Stimulated activated naive CD4-positive, alpha-beta T cell (primary cell): ENCODE results near the gene MRPL36.
"Not testable (repeated sequence)": the region's sequence is repeated elsewhere in the genome, so short reads cannot be mapped to it uniquely, and the experiment has no call there.

ENCODE experiments used
- DNase-seq, 6 experiments: peaks; one replicate each; lab custom pipeline; 2025; lab: John Stamatoyannopoulos, UW

MRPL36 gene

GRCh38 chr5:1815071-1815786 lies 15.6 kb upstream of the MRPL36 start:
- no peak for DNase-seq

DNA sequence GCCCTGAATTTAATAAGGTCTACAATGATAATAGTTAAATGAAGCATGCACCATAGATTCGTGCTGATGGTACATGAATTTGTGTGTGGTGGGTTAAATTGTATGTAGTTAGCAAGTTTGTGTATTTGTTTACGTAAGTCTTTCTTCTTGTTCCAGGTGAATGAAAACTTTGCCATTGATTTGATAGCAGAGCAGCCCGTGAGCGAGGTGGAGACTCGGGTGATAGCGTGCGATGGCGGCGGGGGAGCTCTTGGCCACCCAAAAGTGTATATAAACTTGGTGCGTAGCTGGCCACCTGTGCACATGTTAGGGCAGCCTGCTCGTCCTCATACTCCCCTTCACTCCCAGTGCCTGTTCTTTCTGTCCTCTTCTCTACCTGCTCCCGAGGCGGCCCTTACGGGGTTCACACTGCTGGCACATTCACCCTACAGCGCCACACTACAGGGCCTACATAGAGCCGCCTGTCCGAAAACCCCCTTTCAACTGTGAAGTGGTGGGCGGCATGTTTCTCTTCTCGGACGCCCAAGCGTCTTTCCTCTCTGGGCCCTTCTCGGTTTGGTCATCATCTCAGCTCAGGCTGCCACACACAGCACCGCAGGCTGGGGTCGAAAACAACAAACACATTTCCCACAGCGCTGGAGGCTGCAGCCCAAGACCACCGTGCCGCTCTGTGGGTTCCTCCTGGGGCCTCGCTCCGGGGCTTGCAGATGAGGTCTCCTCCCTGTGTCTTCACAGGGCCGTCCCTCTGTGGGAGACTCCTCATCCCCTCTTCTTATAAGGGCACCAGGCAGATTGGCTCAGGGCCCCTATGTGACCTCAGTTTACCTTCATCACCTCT lies 14.8 kb upstream of the MRPL36 start:
- DNase-seq = no peak

DNA sequence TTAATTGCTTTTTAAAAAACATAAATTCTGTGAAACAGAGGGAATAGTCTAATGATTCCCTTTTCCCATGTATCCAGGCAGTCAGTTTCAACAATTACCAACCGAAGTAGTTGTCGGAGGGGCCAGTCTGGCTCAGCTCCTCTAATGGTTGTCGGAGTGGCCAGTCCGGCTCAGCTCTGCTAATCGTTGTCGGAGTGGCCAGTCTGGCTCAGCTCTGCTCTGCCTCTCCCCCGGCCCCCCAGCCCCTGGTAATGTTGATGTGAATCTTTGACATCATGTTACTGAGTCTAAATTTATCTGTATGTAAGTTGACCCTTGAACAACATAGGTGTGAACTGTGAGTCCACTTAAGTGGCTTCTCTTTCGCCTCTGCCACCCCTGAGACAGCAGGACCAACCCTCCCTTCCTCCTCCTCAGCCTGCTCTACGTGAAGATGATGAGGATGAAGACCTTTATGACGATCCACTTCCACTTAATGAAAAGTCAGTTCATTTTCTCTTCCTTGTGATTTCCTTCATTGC lies 11.0 kb upstream of the MRPL36 start:
- DNase-seq = no peak

- DNase-seq = no peak
Measured at GRCh38 chr5:1809416-1810035, 9.9 kb upstream of the MRPL36 start.

DNA sequence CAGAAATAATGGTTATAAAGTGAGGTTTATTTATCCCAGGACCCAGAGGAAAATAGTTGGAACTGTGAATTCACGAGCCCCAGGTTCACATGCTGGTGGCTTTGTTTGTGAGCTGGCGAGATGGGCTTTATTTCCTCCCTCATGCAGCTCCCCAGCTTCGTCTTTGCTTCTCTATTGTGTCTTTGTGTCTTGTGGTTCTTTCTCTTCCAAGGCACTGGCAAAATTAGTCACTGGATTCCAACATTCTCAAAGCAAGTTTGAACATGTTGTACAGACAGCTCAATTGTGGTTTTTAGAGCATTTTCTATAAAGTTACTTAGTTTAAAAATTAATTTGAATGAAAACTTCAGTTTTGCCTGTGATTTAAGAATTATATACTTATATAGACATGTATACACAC lies 8.8 kb upstream of the MRPL36 start:
- no peak for DNase-seq

- no peak for DNase-seq
Measured at GRCh38 chr5:1807451-1808185, 8.0 kb upstream of the MRPL36 start.

DNA sequence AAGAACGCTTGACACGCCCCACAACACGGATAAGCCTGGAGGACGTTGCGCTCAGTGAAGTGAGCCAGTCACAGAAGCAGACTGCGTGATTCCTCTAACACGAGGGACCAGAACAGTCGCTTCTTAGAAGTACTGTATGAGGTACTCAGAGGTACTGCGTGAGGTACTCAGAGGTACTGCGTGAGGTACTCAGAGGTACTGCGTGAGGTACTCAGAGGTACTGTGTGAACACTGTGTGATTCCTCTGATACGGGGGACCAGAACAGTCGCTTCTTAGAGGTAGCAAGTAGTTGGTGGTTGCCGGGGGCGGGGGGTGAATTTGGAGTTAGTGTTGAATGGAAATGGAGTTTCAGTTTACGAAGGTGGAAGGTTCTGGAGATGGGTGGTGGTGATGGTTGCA lies 7.3 kb upstream of the MRPL36 start:
- DNase-seq = no peak

GRCh38 chr5:1806199-1806598 lies 6.6 kb upstream of the MRPL36 start:
- no peak for DNase-seq

GRCh38 chr5:1805736-1806135 lies 6.1 kb upstream of the MRPL36 start:
- DNase-seq = no peak

DNA sequence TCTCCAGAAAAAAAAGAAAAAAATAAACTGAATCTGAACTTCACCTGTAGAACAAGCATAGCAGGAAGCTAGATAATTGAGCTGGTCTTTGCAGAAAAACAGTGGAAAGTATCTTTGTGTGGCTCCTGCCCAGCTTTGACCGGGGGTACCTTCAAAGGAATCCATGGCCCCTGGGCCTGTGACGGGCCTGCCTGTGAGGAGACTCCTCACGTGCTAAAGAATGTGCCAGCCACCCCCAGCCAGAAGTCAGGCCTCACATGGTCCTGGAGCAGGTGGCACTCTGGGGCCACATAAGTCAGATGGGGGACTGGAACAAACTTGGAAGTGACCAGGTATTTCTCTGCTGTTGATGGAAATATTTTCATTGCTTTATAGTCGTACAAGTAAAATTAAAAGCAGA lies 5.7 kb upstream of the MRPL36 start:
- DNase-seq = no peak

DNA sequence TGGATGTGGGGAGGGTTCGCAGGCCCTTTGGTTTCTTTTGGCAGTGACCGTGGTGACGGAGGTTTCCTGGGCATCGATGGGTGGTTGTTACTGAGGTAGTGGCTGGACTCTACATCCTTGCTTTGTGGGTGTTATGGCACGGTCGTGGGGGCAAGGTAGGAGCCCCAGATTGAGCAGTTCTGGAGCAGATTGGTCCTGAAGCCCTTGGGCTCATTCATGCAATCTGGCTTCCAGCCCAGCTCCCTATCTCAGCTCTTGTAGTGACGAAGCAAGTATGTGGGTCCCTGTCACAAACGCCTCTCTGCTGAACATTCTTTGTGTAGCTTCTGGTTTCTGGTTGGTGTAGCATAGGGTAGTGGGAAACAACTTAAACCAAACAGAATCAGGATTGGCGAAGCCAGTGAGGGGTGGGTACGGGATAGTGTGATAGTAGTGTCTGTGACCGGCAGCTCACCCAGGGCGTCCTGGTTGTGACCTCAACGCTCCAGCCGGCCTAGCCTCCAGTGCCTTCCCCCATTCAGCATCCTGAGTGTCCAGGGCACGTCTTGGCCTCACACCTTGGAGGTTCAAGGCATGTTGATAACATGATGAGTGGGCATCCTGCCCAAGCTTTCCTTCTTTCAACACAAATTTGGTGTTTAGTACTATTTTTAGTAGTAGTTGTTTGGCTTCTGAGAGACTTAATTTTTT lies 4.5 kb upstream of the MRPL36 start:
- no peak for DNase-seq

DNA sequence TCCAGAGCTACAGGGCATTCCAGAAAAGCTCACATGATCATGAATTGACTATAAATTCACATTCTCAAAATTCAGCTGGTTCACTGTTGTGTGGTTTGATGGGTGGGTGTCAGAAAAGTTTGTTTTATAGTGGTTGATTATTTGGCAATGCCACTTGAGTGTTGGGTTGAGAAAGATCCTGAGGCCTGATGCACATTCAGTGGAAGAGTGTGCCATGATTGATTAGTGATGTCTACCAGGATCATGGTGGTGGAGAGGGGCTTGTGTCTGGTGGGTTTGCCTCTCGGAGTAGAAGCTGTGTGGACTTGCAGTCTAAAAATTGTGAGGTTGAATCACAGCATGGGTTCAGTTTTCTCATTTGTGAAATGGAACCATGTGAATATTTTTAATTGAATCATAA lies 3.6 kb upstream of the MRPL36 start:
- no peak for DNase-seq

DNA sequence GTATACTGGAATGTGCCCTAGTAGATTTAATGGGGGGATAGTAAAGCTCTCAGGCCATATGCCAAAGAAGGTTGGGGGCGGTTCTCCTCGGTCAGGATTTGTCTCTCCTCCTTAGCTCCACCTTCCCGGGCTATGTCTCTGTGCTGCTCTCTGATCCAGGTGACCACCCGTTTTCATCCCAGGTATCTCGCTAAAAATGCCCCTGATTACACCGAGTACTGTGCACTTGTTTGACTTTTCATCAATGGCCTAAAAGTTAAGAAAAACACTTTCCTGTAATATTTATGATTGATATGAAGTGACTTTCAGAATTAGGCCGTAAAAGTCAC lies 2.3 kb upstream of the MRPL36 start:
- DNase-seq = no peak

DNA sequence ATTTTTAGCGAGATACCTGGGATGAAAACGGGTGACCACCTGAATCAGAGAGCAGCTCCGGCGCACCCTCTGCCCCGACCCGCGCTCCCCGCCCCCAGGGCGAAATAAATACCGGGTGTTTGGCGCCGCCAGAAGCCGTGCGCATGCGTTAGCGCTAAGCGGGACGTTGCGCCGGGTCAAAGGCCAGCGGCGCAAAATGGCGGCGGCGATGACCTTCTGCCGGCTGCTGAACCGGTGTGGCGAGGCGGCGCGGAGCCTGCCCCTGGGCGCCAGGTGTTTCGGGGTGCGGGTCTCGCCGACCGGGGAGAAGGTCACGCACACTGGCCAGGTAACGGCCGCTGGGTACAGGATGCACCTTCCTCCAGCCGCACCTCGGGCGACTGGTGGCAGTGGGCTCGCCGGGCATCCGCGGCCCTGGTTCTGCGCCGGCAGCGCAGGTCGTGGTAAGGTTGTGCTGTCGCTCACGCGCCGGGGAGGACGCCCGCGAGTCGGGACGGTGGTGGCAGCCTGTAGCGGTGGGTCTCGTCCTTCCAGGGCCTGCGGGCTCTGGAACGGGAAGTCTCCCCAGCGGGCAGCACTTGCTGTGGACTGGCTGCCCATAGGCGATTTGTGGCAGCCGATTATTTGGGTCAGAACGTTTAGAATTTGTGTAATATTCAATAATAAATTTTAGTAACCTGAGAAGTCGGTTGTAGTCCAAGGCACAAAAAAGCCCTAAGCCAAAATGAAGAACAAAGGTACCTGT lies 1.8 kb upstream of the MRPL36 start, which contains the start of gene NDUFS6:
Gene NDUFS6, plus strand, starts transcription at position 186 of the 745 bp plus-strand sequence. Its CDS starts 11 bp downstream, at position 197.
- peak; percentile 56 to 83 (median 73) for DNase-seq

GRCh38 chr5:1800472-1801221 lies 1.0 kb upstream of the MRPL36 start:
- peak; percentile 30 to 83 (median 58) for DNase-seq

GRCh38 chr5:1799110-1799601 lies 481 bp downstream of the MRPL36 start:
- DNase-seq = peak in 2 of 6 experiments; percentile 28 to 61

GRCh38 chr5:1798589-1798988 lies 1.0 kb downstream of the MRPL36 start:
- not testable (repeated sequence) for DNase-seq

GRCh38 chr5:1797855-1798254 lies 1.8 kb downstream of the MRPL36 start:
- DNase-seq = no peak

GRCh38 chr5:1797103-1797800 lies 2.4 kb downstream of the MRPL36 start:
- no peak for DNase-seq
